Neural cell (in vitro differentiated cells): ENCODE results near the gene FERD3L. TPM values are rescaled to one million over a fixed set of nuclear protein-coding genes. Genes with fewer than 3 reads are reported as not detected.

Experiments used
- H2AFZ ChIP-seq: fragments of 200-600, 300-800 bp; sonication (generic), shearing (Covaris generic); 2 replicates; pipeline ENCODE4 v1.6.0; 2014; ENCODE audit warnings: low read depth, mild to moderate bottlenecking, antibody characterized with exemption, low read length, moderate library complexity
- H3F3A ChIP-seq: fragments of 200-600 bp; shearing (Covaris generic); 2 replicates; pipeline ENCODE4 v1.6.1; 2016; ENCODE audit warnings: mild to moderate bottlenecking, moderate library complexity, mixed read lengths, antibody characterized with exemption, low read length; ENCODE audit not compliant: insufficient read depth, poor library complexity, severe bottlenecking
- H3K27ac ChIP-seq: fragments of 200-600, 300-800 bp; sonication (generic), shearing (Covaris generic); 2 replicates; pipeline ENCODE4 v1.5.1; 2014; ENCODE audit warnings: mild to moderate bottlenecking, low read length, moderate library complexity
- H3K27me3 ChIP-seq: fragments of 300-800, 200-600 bp; sonication (generic), shearing (Covaris generic); 2 replicates; pipeline ENCODE4 v1.6.0; 2014; ENCODE audit warnings: mild to moderate bottlenecking, low read depth, low read length, moderate library complexity; ENCODE audit not compliant: insufficient read depth
- H3K36me3 ChIP-seq: fragments of 300-800, 200-600 bp; sonication (generic), shearing (Covaris generic); 2 replicates; pipeline ENCODE4 v1.5.1; 2014; ENCODE audit warnings: mild to moderate bottlenecking, antibody characterized with exemption, low read length, moderate library complexity; ENCODE audit not compliant: insufficient read depth
- H3K4me2 ChIP-seq: fragments of 300-800, 200-600 bp; sonication (generic), shearing (Covaris generic); 2 replicates; pipeline ENCODE4 v1.6.0; 2014; ENCODE audit warnings: mild to moderate bottlenecking, low read length
- H3K4me3 ChIP-seq: fragments of 300-800, 200-600 bp; sonication (generic), shearing (Covaris generic); 2 replicates; pipeline ENCODE4 v1.5.1; 2014; ENCODE audit warnings: mild to moderate bottlenecking, low read length, moderate library complexity
- H3K79me2 ChIP-seq: fragments of 200-600 bp; shearing (Covaris generic); replicated peaks from 2 replicates; pipeline ENCODE4 v1.6.0; 2014; ENCODE audit warnings: mild to moderate bottlenecking, low read length, moderate library complexity; ENCODE audit not compliant: insufficient read depth
- H3K9ac ChIP-seq: fragments of 300-800, 200-600 bp; sonication (generic), shearing (Covaris generic); 2 replicates; pipeline ENCODE4 v1.6.1; 2016; ENCODE audit warnings: mild to moderate bottlenecking, low read length, mixed read lengths
- H3K9me2 ChIP-seq: fragments of 200-600 bp; shearing (Covaris generic); 2 replicates; pipeline ENCODE4 v1.6.1; 2016; ENCODE audit warnings: mild to moderate bottlenecking, low read length, mixed read lengths; ENCODE audit not compliant: insufficient read depth
- H3K9me3 ChIP-seq: fragments of 200-600, 300-800 bp; sonication (generic), shearing (Covaris generic); 2 replicates; pipeline ENCODE4 v1.6.1; 2016; ENCODE audit warnings: mild to moderate bottlenecking, mixed run types, low read length, moderate library complexity, mixed read lengths
- H4K20me1 ChIP-seq: fragments of 200-600 bp; shearing (Covaris generic); 2 replicates; pipeline ENCODE4 v1.6.1; 2016; ENCODE audit warnings: mild to moderate bottlenecking, mixed run types; ENCODE audit not compliant: insufficient read depth
- EP300 ChIP-seq: fragments of 450-650 bp; conservative IDR thresholded peaks from 2 replicates; pipeline ENCODE4 v1.6.1; 2014; ENCODE audit warnings: antibody characterized with exemption, mild to moderate bottlenecking, moderate library complexity; ENCODE audit not compliant: poor library complexity, severe bottlenecking
- EZH2 ChIP-seq: fragments of 200-600, 300-800 bp; shearing (Covaris generic), sonication (generic); IDR thresholded peaks from 2 replicates; pipeline ENCODE4 v1.6.1; 2014; ENCODE audit warnings: antibody characterized with exemption, low read length, borderline replicate concordance, mild to moderate bottlenecking; ENCODE audit not compliant: insufficient read depth, poor library complexity, severe bottlenecking
- MXI1 ChIP-seq: fragments of 450-650 bp; conservative IDR thresholded peaks from 2 replicates; pipeline ENCODE4 v1.6.1; 2014; ENCODE audit warnings: antibody characterized with exemption, mild to moderate bottlenecking; ENCODE audit not compliant: poor library complexity, severe bottlenecking
- POLR2AphosphoS5 ChIP-seq: IDR thresholded peaks from 2 replicates; pipeline ENCODE4 v1.6.1; 2012
- RAD21 ChIP-seq: fragments of 450-650 bp; conservative IDR thresholded peaks from 2 replicates; pipeline ENCODE4 v1.6.1; 2014; ENCODE audit warnings: antibody characterized with exemption, mild to moderate bottlenecking, moderate library complexity
- TAF1 ChIP-seq: IDR thresholded peaks from 2 replicates; pipeline ENCODE4 v1.6.1; 2012; ENCODE audit warnings: low read depth
- polyA plus RNA-seq: library from polyadenylated mRNA; depleted of rRNA; stranded (reverse); fragments of >200 nt; gene quantifications from 2 replicates; pipeline ENCODE4 v1.2.3, GENCODE V29; 2014
- TF ChIP-seq, protein P1 (sequence below): fragments of 450-650 bp; IDR thresholded peaks from 2 replicates; pipeline ENCODE4 v1.5.1; 2014; ENCODE audit warnings: antibody characterized with exemption, mild to moderate bottlenecking, moderate library complexity; ENCODE audit not compliant: poor library complexity, severe bottlenecking

Gene FERD3L
- polyA plus RNA-seq, 1 donor from 2014 or later, result not detected

DNA sequence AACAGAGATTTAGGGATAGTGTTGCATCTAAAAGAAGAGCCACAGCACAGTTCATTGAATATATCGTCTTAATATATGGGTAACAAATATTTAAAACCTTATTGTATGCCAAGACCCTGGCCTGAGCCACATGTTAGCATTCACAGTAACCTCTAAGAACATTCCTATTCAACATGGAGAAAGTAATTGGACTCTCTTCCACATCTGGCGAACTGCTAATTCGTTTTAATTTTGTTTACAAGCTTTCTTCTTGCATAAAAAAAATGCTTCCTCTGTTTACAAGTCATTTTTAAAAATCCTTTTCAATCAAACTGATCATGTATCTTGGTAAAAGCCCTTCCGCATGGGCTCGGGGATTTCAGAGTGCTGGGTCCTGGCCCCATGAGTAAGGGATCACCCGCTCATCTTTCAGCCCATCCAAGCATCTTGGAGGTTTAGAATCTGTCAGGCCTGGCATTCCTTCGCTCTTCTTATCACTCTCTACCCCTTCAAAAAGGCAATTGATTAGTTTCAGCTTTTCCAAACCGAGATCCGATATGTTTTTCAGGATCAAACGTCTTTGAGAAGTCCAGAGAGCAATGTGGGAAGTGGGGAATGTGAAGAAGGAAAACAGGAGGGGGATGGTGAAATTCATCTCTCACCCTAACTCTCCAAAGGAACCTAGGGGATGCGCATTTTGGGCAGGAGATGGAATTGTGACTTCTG is 35.0 kb downstream of the FERD3L start:
- Histone ChIP-seq H3K36me3 (no peaks in the 10 kb centered on the region), H3K9me2 (no peaks in the 10 kb centered on the region), H3K79me2 (no peaks in the 10 kb centered on the region), H3K4me2 (no peak overlapping the region), H4K20me1 (no peaks in the 10 kb centered on the region), H3K4me3 (no peak overlapping the region), H3K27me3 (peaks cover 100% of the 10 kb centered on the region), H3K9ac (no peak overlapping the region), H3K27ac (no peak overlapping the region), H3K9me3 (no peaks in the 10 kb centered on the region), H2AFZ (no peak overlapping the region), H3F3A (no peaks in the 10 kb centered on the region)
- TF ChIP-seq TAF1 (no peak), EZH2 (no peak), MXI1 (no peak), POLR2AphosphoS5 (peak; percentile 26), RAD21 (no peak)

DNA sequence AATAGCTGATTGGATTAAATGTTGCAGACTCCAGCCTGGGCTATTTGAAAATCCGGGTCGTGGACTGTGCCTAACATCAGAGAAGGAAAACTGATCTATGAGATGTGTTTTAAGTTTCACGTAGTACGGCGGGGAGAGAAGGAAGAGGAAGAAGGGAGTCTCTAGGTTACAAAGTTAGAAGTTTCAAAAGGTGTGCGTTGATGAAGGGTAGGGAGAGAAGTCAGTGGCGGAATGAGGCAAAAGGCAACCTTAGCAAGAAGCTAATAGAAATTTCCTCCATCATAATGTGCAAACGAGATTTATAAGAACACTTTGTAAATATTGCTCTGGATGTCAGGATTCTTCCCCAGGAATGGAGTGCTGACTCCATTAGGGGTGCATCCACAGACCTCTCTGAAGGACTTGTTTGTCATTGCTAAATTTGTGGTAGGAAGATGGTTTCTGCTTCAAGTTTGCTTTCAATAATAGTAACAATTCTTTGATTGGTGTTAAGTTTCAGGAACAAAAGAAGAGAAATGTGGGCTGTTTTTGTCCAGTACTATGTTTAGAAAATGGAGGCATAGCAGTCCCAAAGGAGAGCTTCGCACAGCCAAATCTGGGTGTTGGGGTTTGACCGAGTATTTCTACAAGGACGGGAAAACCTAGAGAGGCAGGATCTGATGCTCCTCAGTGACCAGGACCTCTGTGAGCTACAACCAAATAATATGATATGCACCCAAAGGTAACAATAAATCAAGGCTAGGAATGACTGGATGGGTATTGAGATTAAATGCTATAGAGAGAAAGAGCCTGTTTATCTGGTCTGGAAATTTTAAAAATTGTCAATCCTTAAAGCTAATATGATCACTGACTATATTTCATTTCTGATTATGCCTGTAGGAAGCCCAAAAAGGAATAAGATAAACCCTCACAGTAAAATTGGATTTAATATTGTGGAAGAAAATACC is 35.9 kb downstream of the FERD3L start:
- H4K20me1 ChIP-seq, result no peaks in the 10 kb centered on the region
- H3K9me2 ChIP-seq, result no peaks in the 10 kb centered on the region
- H3K9me3 ChIP-seq, result no peaks in the 10 kb centered on the region
- no peak overlapping the region for H3K4me2 ChIP-seq
- no peaks in the 10 kb centered on the region for H3F3A ChIP-seq
- no peak overlapping the region for H3K9ac ChIP-seq
- H3K27me3 ChIP-seq, result peaks cover 100% of the 10 kb centered on the region
- H3K79me2 ChIP-seq, result no peaks in the 10 kb centered on the region
- no peak overlapping the region for H3K27ac ChIP-seq
- no peak overlapping the region for H3K4me3 ChIP-seq
- no peak overlapping the region for H2AFZ ChIP-seq
- no peaks in the 10 kb centered on the region for H3K36me3 ChIP-seq
- TF ChIP-seq RAD21 (no peak), POLR2AphosphoS5 (peak; percentile 58), EP300 (no peak), MXI1 (no peak)
- TF ChIP-seq, protein P1, sequence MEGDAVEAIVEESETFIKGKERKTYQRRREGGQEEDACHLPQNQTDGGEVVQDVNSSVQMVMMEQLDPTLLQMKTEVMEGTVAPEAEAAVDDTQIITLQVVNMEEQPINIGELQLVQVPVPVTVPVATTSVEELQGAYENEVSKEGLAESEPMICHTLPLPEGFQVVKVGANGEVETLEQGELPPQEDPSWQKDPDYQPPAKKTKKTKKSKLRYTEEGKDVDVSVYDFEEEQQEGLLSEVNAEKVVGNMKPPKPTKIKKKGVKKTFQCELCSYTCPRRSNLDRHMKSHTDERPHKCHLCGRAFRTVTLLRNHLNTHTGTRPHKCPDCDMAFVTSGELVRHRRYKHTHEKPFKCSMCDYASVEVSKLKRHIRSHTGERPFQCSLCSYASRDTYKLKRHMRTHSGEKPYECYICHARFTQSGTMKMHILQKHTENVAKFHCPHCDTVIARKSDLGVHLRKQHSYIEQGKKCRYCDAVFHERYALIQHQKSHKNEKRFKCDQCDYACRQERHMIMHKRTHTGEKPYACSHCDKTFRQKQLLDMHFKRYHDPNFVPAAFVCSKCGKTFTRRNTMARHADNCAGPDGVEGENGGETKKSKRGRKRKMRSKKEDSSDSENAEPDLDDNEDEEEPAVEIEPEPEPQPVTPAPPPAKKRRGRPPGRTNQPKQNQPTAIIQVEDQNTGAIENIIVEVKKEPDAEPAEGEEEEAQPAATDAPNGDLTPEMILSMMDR, result no peak

DNA sequence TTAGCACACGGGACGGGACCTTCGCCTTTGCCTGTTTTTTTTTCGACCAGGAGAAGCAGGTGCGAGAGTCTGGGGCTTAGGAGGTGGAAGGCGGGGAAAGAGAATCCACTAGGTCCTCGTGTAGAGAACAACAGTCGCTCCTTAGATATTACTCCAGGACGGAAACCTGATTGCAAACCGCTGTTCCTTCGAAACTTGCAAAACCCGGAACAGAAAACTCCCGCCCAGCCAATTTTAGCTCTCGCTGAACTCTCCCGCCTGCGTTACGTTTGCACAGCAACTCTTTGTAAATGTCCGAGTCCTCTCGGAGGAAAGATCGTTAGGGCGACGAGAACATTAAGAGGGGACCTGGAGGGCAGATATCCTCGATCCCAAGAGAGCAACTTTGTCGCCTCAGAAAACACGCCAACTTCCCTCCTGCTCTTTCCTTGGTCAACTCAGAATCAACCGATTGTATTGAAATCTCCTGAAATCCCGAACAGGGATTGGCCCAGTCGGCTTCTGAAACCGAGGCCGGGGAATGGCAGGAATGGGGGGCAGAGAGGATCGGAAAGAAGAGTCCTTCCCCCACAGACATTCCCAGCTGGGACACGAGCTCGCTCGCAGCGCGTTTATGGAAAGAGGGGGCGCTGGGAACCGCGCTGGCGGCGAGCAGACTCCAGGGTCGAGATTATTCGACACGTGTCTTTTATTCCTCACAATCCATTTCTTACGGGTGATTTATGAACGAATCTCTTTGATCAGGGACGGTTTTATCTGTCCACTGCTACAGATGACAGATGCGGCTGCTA is 37.7 kb downstream of the FERD3L start:
- peak overlapping the region; percentile 20 for H3K4me3 ChIP-seq
- H3K27ac ChIP-seq, result no peak overlapping the region

More for the DNA sequence above, 37.7 kb downstream of the FERD3L start:
- Histone ChIP-seq H3K9ac (no peak overlapping the region), H3K27me3 (peaks cover 98% of the 10 kb centered on the region), H4K20me1 (no peaks in the 10 kb centered on the region), H3K79me2 (no peaks in the 10 kb centered on the region), H2AFZ (no peak overlapping the region), H3K36me3 (no peaks in the 10 kb centered on the region), H3K9me2 (no peaks in the 10 kb centered on the region), H3F3A (no peaks in the 10 kb centered on the region), H3K4me2 (no peak overlapping the region), H3K9me3 (no peaks in the 10 kb centered on the region)
- peak; percentile 56 for TF ChIP-seq POLR2AphosphoS5
- TF ChIP-seq EZH2, result no peak
